Measurements from ENCODE around the gene LMBR1L. TPM values are rescaled to one million over a fixed set of nuclear protein-coding genes. Genes with fewer than 3 reads are reported as not detected.

LMBR1L gene
- total and polyA plus RNA-seq, 2 of the 13 experiments (the other 11 are each of a cell fraction or from before 2014, with no cell fraction given) = 12.2 to 65.9 TPM

DNA sequence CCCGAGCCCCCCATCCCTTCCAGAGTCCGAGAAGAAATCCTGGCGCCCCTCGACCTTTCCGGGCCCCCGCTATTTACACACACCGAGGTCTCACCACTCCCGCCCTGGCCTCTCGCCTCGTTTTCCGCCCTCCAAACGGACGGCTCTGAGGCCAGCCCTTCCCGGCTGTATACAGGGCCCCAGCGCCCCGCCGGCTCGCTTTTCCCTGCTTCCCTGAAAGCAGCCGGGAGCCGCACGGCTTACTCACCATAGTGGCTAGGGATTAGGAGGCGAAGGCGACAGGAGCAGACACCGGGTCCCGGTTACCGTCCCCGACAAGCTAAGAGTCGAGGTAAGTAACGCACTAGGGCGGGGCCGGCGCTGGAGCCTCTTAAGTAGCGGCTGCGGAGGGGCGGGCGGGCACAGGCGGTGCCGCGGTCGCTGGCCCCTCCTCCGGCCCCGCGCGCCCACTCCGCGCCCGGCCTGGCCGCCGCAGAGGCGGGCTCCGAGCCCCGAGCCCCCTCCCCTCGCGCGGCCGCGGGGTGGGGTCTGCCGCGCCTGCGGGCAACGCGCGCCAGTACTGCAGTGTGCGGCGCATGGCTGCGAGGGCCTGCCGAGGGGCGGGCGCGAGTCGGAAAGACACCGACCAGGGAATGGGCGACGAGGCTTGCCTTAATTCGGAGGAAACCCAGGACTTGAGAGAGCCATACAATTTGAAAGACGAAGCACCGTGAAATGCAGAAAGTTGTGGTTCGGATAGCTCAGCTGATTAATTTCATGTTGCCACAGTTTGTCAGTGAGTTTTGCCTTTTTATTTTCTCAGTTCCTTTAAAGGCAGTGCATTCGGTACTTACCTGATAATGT is 20.6 kb upstream of the LMBR1L start, which contains the start of gene TUBA1B (continued):
- TF ChIP-seq SIX4 (CRISPR knock-in tag; IDR thresholded peaks at IDR 0.05) = no peak; the same call in 1 of the 2 replicates
- TF ChIP-seq ATF6 (CRISPR knock-in tag; conservative IDR thresholded peaks at IDR 0.05) = peak; percentile 41; the same call in 1 of the 2 replicates
- TF ChIP-seq THYN1 (CRISPR knock-in tag; IDR thresholded peaks at IDR 0.05; ENCODE audit: borderline replicate concordance, low read depth) = no peak
- no peak; the same call in 1 of the 2 replicates for TF ChIP-seq MBD4 (IDR thresholded peaks at IDR 0.05; ENCODE audit: borderline replicate concordance, low read length)
- no peak for TF ChIP-seq ZNF678 (CRISPR knock-in tag; IDR thresholded peaks at IDR 0.05)
- TF ChIP-seq CBX2 (IDR thresholded peaks at IDR 0.05; ENCODE audit: low read depth, low read length) = no peak
- no peak for TF ChIP-seq CBX2 (CRISPR knock-in tag; IDR thresholded peaks at IDR 0.05; ENCODE audit: low read depth)
- no peak for TF ChIP-seq FIP1L1 (IDR thresholded peaks at IDR 0.05; ENCODE audit: borderline replicate concordance, insufficient read depth, low read depth, low read length)
- peak; percentile 90 for TF ChIP-seq DR1 (CRISPR knock-in tag; IDR thresholded peaks at IDR 0.05)
- TF ChIP-seq FOXM1 (CRISPR knock-in tag; IDR thresholded peaks at IDR 0.05) = peak; percentile 13; the same call in 1 of the 2 replicates
- no peak for TF ChIP-seq HNRNPH1 (optimal IDR thresholded peaks at IDR 0.05; ENCODE audit: low read depth, low read length)
- no peak for TF ChIP-seq E2F1 (CRISPR knock-in tag; IDR thresholded peaks at IDR 0.05)
- no peak; the same call in 1 of the 2 replicates for TF ChIP-seq RARA (CRISPR knock-in tag; IDR thresholded peaks at IDR 0.05)
- no peak for TF ChIP-seq ZNF3 (CRISPR knock-in tag; IDR thresholded peaks at IDR 0.05)
- no peak for TF ChIP-seq TBX2 (CRISPR knock-in tag; IDR thresholded peaks at IDR 0.05; ENCODE audit: borderline replicate concordance)
- TF ChIP-seq TBL1XR1 (IDR thresholded peaks at IDR 0.05; ENCODE audit: borderline replicate concordance, low read length, partially characterized antibody) = no peak
- no peak; the same call in 1 of the 2 replicates for TF ChIP-seq ZNF547 (CRISPR knock-in tag; IDR thresholded peaks at IDR 0.05)
- TF ChIP-seq ARID5B (CRISPR knock-in tag; IDR thresholded peaks at IDR 0.05) = no peak
- peak; percentile 87 for TF ChIP-seq YY1 (IDR thresholded peaks at IDR 0.05; ENCODE audit: insufficient read depth, insufficient replicate concordance, low read depth, low read length)
- TF ChIP-seq MXD4 (CRISPR knock-in tag; IDR thresholded peaks at IDR 0.05) = peak; percentile 81
- TF ChIP-seq ZNF839 (CRISPR knock-in tag; IDR thresholded peaks at IDR 0.05; ENCODE audit: borderline replicate concordance) = no peak
- no peak; the same call in 1 of the 2 replicates for TF ChIP-seq ZNF776 (CRISPR knock-in tag; IDR thresholded peaks at IDR 0.05)
- TF ChIP-seq U2AF1 (optimal IDR thresholded peaks at IDR 0.05; ENCODE audit: low read depth, low read length) = peak; percentile 98
